ENCODE data around the gene ITGB4.

- TF ChIP-seq CTCF (conservative IDR thresholded peaks at IDR 0.05; ENCODE audit: low read depth in 2 of 2) (no peak), POLR2AphosphoS5 (IDR thresholded peaks at IDR 0.05; ENCODE audit: low read depth) (no peak), REST (IDR thresholded peaks at IDR 0.05; ENCODE audit: unreplicated experiment) (no peak), EZH2 (IDR thresholded peaks at IDR 0.05; ENCODE audit: low read depth, unreplicated experiment) (no peak), EZH2phosphoT487 (IDR thresholded peaks at IDR 0.05; ENCODE audit: unreplicated experiment) (no peak), JUNB (IDR thresholded peaks at IDR 0.05; ENCODE audit: unreplicated experiment) (no peak), CREB1 (CRISPR knock-in tag; IDR thresholded peaks at IDR 0.05; ENCODE audit: low read depth) (no peak), ZNF331 (CRISPR knock-in tag; IDR thresholded peaks at IDR 0.05; ENCODE audit: low read depth) (no peak), STAT1 (IDR thresholded peaks at IDR 0.05; ENCODE audit: unreplicated experiment) (no peak), ETS1 (IDR thresholded peaks at IDR 0.05) (no peak), ZNF114 (CRISPR knock-in tag; IDR thresholded peaks at IDR 0.05) (no peak), NANOG (IDR thresholded peaks at IDR 0.05; ENCODE audit: borderline replicate concordance) (no peak)
These were observed 41.4 kb downstream of the ITGB4 start for GRCh38 chr17:75762513-75763268.

All from GM23338 (cell line).